Left ventricle myocardium inferior (tissue), 1 donor: ENCODE measurements around the gene FKBP3. TPM values are rescaled to one million over a fixed set of nuclear protein-coding genes. Genes with fewer than 3 reads are reported as not detected.
"Not testable (repeated sequence)": the region's sequence is repeated elsewhere in the genome, so short reads cannot be mapped to it uniquely, and the experiment has no call there.

Experiments
- DNase-seq: peaks from one replicate; pipeline ENCODE4 v3.0.0-alpha.2; 2020
- H3K27ac ChIP-seq: fragments of 200-600 bp; replicated peaks from 2 replicates; pipeline ENCODE4 v1.8.0; 2021
- H3K27me3 ChIP-seq: fragments of 200-600 bp; 2 replicates; pipeline ENCODE4 v1.8.0; 2021; ENCODE audit warnings: low read depth
- H3K36me3 ChIP-seq: fragments of 200-600 bp; 2 replicates; pipeline ENCODE4 v1.8.0; 2021
- H3K4me1 ChIP-seq: fragments of 200-600 bp; 2 replicates; pipeline ENCODE4 v1.8.0; 2021
- H3K4me3 ChIP-seq: fragments of 200-600 bp; 2 replicates; pipeline ENCODE4 v1.8.0; 2021; ENCODE audit warnings: mild to moderate bottlenecking, moderate library complexity
- H3K9me3 ChIP-seq: fragments of 200-600 bp; replicated peaks from 2 replicates; pipeline ENCODE4 v1.8.0; 2021
- intact Hi-C: fragments of 100-400 bp; cut with micrococcal nuclease; formaldehyde crosslinking; loops from one replicate; pipeline ENCODE4 v1.11.0; 2022
- total RNA-seq: library from RNA; stranded (reverse); fragmentation: NEBNext Ultra II Directional; extraction: Animal tissue kit (Norgen Biotek cat#: 25700); gene quantifications from one replicate; pipeline ENCODE4 v1.2.1, GENCODE V29; 2021
- TF ChIP-seq, protein P1 (sequence below): fragments of 200-600 bp; IDR thresholded peaks from 2 replicates; pipeline ENCODE4 v1.8.0; 2021; ENCODE audit warnings: antibody characterized with exemption, mild to moderate bottlenecking, borderline replicate concordance
- donor health status: DM: no; HTN: yes; CAD: no; lungs with severe emphysema.

The FKBP3 gene
- total RNA-seq, 1 donor from 2014 or later, result 107 TPM

DNA sequence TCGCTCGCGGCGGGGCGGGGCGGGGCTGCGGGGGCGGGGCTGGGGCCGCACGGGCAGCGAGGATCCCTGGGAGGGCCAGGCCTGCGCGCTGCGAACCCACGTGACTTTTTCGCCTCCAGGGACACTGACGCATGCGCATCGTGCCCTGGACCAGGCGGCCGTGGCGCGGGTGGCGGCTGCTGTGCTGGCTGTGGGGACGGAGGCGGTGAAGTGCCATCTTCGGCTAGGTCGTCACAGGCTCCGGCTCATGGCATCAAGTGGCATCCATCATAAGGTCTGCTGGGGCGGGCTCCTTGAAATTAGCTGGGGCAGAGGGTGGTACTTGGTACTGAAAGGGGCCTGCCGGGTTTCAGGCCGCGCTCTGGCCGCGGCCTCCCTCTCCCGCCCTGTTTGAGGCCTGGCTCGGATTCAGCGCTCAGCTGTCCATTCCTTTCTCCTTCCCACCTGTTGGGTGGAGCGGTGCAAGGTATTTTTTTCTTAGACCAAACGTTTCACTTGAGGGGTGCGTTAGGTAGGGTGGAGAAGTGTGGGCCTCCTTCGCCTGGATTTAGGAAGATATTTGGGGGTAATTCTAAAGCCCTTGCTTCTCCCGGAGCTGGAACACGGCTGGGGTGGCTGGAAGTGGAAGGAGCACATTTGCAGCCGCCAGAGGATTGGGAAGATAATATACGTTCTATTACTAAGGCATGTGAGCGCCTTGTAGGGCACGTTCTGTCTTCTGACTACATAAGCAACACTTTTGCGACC lies 50.1 kb downstream of the FKBP3 start, which contains the start of gene PRPF39:
Gene PRPF39, plus strand, starts transcription at position 141 of the 747 bp plus-strand sequence. CDS start 11,124 bp downstream, outside the sequence.
- peak within 1 kb of the TSS; percentile 75 for H3K4me3 ChIP-seq
- H3K27ac ChIP-seq, result peak within 1 kb of the TSS; percentile 84
- intact Hi-C loops, result no loop called here
- TF ChIP-seq, protein P1, sequence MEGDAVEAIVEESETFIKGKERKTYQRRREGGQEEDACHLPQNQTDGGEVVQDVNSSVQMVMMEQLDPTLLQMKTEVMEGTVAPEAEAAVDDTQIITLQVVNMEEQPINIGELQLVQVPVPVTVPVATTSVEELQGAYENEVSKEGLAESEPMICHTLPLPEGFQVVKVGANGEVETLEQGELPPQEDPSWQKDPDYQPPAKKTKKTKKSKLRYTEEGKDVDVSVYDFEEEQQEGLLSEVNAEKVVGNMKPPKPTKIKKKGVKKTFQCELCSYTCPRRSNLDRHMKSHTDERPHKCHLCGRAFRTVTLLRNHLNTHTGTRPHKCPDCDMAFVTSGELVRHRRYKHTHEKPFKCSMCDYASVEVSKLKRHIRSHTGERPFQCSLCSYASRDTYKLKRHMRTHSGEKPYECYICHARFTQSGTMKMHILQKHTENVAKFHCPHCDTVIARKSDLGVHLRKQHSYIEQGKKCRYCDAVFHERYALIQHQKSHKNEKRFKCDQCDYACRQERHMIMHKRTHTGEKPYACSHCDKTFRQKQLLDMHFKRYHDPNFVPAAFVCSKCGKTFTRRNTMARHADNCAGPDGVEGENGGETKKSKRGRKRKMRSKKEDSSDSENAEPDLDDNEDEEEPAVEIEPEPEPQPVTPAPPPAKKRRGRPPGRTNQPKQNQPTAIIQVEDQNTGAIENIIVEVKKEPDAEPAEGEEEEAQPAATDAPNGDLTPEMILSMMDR, result no peak
- H3K9me3 ChIP-seq, result no peaks in the 10 kb centered on the region
- peak; percentile 95 for DNase-seq
- no peaks in the 10 kb centered on the region for H3K27me3 ChIP-seq
- H3K4me1 ChIP-seq, result peaks cover 54% of the 10 kb centered on the region
- no peaks in the 10 kb centered on the region for H3K36me3 ChIP-seq

DNA sequence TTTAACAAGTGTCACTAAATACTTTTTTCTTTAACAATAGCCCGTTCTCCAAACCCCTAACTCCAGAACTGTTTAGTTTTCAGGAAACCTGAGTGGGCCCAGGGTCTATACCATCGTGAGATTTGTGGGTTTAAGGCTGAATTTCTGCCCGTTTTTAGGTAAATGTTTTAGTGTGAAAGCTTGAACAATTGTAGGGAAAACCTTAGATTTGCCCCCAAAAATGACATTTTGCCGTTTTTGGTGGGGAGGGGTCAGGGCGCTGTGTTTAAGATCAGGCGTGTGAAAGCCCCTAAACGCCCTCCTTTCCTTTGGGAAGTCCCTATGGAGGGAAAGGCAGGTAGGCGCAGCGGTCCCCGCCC lies 50.7 kb downstream of the FKBP3 start:
- peaks cover 51% of the 10 kb centered on the region for H3K4me1 ChIP-seq
- no peaks in the 10 kb centered on the region for H3K9me3 ChIP-seq
- TF ChIP-seq, protein P1, result no peak
- DNase-seq, result no peak
- intact Hi-C loops, result no loop called here
- H3K4me3 ChIP-seq, result peak overlapping the region; percentile 75
- H3K27me3 ChIP-seq, result no peaks in the 10 kb centered on the region
- H3K36me3 ChIP-seq, result no peaks in the 10 kb centered on the region
- H3K27ac ChIP-seq, result peak overlapping the region; percentile 84

DNA sequence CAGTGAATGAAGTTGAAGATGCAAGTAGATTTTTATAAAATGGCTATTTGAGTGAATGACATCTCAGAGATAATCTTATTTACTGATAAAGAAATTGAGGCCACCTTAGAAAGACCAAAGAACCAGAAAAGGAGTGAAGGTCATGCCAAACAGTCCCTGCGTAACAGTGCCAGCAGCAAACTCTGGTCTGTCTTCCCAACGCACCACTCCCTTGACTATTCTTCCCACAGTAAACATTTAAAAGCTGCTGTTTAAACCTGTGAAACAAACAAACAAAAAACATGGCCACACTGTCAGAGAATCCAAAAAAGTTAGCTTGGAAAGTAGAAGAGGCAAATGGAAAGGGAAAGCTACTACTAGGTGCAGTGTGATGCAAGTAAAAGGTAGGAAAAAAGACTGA lies 51.9 kb downstream of the FKBP3 start:
- TF ChIP-seq, protein P1, result no peak
- Histone ChIP-seq H3K9me3 (no peaks in the 10 kb centered on the region), H3K27me3 (no peaks in the 10 kb centered on the region), H3K4me3 (no peak overlapping the region), H3K4me1 (peaks cover 41% of the 10 kb centered on the region), H3K27ac (no peak overlapping the region), H3K36me3 (no peaks in the 10 kb centered on the region)
- intact Hi-C loops, result no loop called here
- DNase-seq, result no peak

DNA sequence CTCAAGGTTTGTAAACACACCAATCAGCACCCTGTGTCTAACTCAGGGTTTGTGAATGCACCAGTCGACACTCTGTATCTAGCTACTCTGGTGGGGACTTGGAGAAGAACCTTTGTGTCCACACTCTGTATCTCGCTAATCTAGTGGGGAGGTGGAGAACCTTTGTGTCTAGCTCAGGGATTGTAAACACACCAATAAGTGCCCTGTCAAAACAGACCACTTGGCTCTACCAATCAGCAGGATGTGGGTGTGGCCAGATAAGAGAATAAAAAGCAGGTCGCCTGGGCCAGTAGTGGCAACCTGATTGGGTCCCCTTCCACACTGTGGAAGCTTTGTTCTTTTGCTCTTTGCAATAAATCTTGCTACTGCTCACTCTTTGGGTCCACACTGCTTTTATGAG lies 53.2 kb downstream of the FKBP3 start:
- H3K9me3 ChIP-seq, intact Hi-C loops, H3K27ac ChIP-seq: not testable (repeated sequence)

DNA sequence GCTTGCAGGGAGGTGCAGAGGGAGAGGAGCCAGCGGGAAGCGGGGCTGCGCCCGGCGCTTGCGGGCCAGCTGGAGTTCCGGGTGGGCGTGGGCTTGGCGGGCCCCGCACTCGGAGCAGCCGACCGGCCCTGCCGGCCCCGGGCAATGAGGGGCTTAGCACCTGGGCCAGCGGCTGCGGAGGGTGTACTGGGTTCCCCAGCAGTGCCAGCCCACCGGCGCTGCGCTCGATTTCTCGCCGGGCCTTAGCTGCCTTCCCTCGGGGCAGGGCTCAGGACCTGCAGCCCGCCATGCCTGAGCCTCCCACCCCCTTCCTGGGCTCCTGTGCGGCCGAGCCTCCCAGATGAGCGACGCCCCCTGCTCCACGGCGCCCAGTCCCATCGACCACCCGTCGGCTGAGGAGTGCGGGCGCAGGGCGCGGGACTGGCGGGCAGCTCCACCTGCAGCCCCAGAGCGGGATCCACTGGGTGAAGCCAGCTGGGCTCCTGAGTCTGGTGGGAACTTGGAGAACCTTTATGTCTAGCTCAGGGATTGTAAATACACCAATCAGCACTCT lies 53.8 kb downstream of the FKBP3 start:
- DNase-seq, H3K9me3 ChIP-seq, intact Hi-C loops, H3K36me3 ChIP-seq, H3K27me3 ChIP-seq, H3K27ac ChIP-seq, H3K4me3 ChIP-seq: not testable (repeated sequence)
- peaks cover 22% of the 10 kb centered on the region for H3K4me1 ChIP-seq

More for the DNA sequence above, 53.2 kb downstream of the FKBP3 start:
- DNase-seq, H3K27me3 ChIP-seq, H3K36me3 ChIP-seq, H3K4me3 ChIP-seq: not testable (repeated sequence)
- peaks cover 28% of the 10 kb centered on the region for H3K4me1 ChIP-seq

DNA sequence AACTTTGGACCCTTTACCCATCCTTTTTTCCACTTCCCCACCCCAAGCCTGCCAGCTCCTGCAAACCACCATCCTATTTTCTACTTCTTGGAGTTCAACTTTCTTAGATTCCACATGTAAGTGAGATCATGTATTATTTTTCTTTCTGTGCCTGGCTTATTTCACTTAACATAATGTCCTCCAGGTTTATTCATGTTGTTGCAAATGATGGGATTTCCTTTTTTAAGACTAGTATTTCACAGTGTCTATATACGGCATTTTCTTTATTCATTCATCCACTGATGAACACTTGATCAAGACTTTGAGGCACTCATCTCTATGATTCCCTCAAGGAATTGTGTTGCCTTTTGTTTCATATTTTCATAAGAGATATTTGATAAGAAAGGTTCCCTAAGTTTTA lies 56.0 kb downstream of the FKBP3 start:
- Histone ChIP-seq H3K27ac (no peak overlapping the region), H3K9me3 (no peaks in the 10 kb centered on the region), H3K4me1 (peaks cover 11% of the 10 kb centered on the region), H3K27me3 (no peaks in the 10 kb centered on the region), H3K36me3 (peaks cover 5% of the 10 kb centered on the region), H3K4me3 (no peak overlapping the region)
- TF ChIP-seq, protein P1, result no peak
- intact Hi-C loops, result no loop called here
- DNase-seq, result no peak
